Fibroblast of lung (primary cell): ENCODE measurements around the gene COLEC11.

Experiments used
- CTCF ChIP-seq, 2 donors: IDR thresholded peaks in 1 of 2; conservative IDR thresholded peaks in 1 of 2; 1 replicate in 1 of 2; 2 replicates in 1 of 2; pipeline ENCODE4 v1.5.1; 2011 to 2012; ENCODE audit warnings: low read length in 2 of 2, control low read depth in 1 of 2, inconsistent platforms in 1 of 2, low read depth in 1 of 2, mild to moderate bottlenecking in 1 of 2
- EZH2 ChIP-seq: IDR thresholded peaks from 2 replicates; pipeline ENCODE4 v1.5.1; 2012; ENCODE audit warnings: low read length, control low read depth, mild to moderate bottlenecking; ENCODE audit errors: missing control alignments

DNA sequence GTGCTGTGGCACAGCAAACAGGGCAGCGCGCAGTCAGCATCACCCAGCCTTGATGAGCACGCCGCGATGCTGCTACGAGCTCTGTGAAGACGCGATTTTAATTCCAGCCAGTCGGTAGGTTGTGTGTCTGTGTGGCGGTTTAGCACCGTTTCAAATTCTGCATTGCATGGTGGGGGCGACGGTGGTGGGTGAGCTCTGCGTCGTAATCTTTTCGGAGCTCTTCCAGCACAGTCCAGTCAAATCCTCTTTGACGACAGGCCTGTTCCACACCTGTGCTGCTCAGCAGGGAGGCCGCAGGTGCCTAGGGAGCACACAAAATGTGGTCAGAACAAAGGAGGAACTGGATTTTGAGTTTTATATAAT is 71.7 kb downstream of the COLEC11 start:
- TF ChIP-seq CTCF (conservative IDR thresholded peaks at IDR 0.05 in 1 of 2, IDR thresholded peaks at IDR 0.05 in 1 of 2; ENCODE audit: low read depth in 1 of 2, low read length in 2 of 2) = no peak
- no peak for TF ChIP-seq EZH2
